GM18951 (cell line): ENCODE results near the gene POLR3E.

Experiments
- POLR2A ChIP-seq: IDR thresholded peaks from 4 replicates; pipeline ENCODE4 v1.6.1; 2011; ENCODE audit warnings: mild to moderate bottlenecking; ENCODE audit not compliant: insufficient read length, insufficient read depth; ENCODE audit errors: extremely low read depth
- in situ Hi-C: fragments of 300-500 bp; cut with MboI; formaldehyde crosslinking; loops from one replicate; pipeline ENCODE4 v1.12.0; 2022; ENCODE audit warnings: low sequenced_read_pairs, mixed read lengths, inconsistent platforms; ENCODE audit not compliant: unreplicated experiment

POLR3E gene

GRCh38 chr16:22324787-22325597, 27.8 kb downstream of the POLR3E start:
- no peak for TF ChIP-seq POLR2A
- in situ Hi-C loops: loop anchor here (25.0 kb wide), 1 partner anchor 1163 kb away; the partner anchor contains the start of genes DNAH3 and LDAF1

DNA sequence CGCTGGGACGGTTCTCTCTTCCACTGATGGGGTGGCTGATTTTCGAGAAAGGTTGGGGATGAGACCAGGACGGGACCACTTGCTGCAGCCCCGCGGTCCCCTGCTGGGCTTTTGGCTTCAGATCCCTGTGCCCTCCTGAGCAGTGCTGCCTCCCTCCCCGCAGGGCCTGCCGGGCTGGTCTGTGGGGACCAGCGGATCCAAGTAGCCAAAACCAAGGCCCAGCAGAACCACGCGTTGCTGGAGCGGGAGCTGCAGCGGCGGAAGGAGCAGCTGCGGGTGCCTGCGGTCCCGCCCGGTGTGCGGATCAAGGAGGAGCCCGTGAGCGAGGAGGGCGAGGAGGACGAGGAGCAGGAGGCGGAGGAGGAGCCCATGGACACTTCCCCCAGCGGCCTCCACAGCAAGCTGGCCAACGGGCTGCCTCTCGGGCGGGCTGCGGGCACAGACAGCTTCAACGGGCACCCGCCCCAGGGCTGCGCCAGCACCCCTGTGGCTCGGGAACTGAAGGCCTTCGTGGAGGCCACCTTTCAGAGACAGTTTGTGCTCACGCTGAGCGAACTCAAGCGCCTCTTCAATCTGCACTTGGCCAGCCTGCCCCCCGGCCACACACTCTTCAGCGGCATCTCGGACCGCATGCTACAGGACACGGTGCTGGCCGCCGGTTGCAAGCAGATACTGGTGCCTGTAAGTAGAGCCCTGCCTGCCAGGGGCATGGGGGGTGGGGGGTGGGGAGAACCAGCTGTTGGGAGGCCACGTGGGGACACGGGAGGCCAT, 28.6 kb downstream of the POLR3E start:
- no peak for TF ChIP-seq POLR2A
- in situ Hi-C loops: loop anchor here (25.0 kb wide), 1 partner anchor 1163 kb away; the partner anchor contains the start of genes DNAH3 and LDAF1

- no peak for TF ChIP-seq POLR2A
- in situ Hi-C loops: loop anchor here (25.0 kb wide), 1 partner anchor 1164 kb away; the partner anchor contains the start of genes DNAH3 and LDAF1
Observed at GRCh38 chr16:22326369-22326652, 29.1 kb downstream of the POLR3E start.

GRCh38 chr16:22326771-22327445, 29.7 kb downstream of the POLR3E start:
- in situ Hi-C loops: loop anchor here (25.0 kb wide), 1 partner anchor 1165 kb away; the partner anchor contains the start of genes DNAH3 and LDAF1

GRCh38 chr16:22327446-22327775, 30.2 kb downstream of the POLR3E start:
- no peak for TF ChIP-seq POLR2A
- in situ Hi-C loops: loop anchor here (25.0 kb wide), 1 partner anchor 1165 kb away; the partner anchor contains the start of genes DNAH3 and LDAF1

More at GRCh38 chr16:22326771-22327445, 29.7 kb downstream of the POLR3E start:
- TF ChIP-seq POLR2A: no peak

GRCh38 chr16:22328081-22328725, 31.0 kb downstream of the POLR3E start:
- in situ Hi-C loops: loop anchor here (25.0 kb wide), 1 partner anchor 1166 kb away; the partner anchor contains the start of genes DNAH3 and LDAF1
- no peak for TF ChIP-seq POLR2A

- in situ Hi-C loops: loop anchor here (25.0 kb wide), 1 partner anchor 1167 kb away; the partner anchor contains the start of genes DNAH3 and LDAF1
- no peak for TF ChIP-seq POLR2A
Observed at GRCh38 chr16:22329199-22329695, 32.0 kb downstream of the POLR3E start.

DNA sequence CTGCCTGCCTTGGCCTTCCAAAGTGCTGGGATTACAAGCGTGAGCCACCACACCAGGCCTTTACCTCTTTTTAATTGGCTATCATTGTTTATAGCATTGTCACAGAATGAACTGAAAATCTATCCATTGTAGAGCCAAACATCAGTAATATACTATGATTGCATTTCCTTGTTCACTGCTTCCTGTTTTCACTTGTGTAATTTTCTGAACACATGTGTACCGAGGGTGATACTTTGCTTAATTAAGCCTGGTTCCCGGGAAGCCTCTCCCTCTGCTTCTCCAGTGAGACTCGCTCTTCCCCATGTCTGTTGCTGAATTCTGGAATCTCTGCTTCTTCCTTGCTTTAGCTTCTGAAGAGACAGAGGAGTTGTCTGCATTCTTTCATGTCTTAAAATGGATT, 33.1 kb downstream of the POLR3E start:
- in situ Hi-C loops: loop anchor here (25.0 kb wide), 1 partner anchor 1168 kb away; the partner anchor contains the start of genes DNAH3 and LDAF1
- TF ChIP-seq POLR2A: no peak

- TF ChIP-seq POLR2A: no peak
- in situ Hi-C loops: loop anchor here (25.0 kb wide), 1 partner anchor 1171 kb away; the partner anchor contains the start of genes DNAH3 and LDAF1
Observed at GRCh38 chr16:22333457-22333994, 36.3 kb downstream of the POLR3E start.

GRCh38 chr16:22335668-22336246, 38.5 kb downstream of the POLR3E start:
- no peak for TF ChIP-seq POLR2A
- in situ Hi-C loops: loop anchor here (25.0 kb wide), 1 partner anchor 1173 kb away; the partner anchor contains the start of genes DNAH3 and LDAF1

DNA sequence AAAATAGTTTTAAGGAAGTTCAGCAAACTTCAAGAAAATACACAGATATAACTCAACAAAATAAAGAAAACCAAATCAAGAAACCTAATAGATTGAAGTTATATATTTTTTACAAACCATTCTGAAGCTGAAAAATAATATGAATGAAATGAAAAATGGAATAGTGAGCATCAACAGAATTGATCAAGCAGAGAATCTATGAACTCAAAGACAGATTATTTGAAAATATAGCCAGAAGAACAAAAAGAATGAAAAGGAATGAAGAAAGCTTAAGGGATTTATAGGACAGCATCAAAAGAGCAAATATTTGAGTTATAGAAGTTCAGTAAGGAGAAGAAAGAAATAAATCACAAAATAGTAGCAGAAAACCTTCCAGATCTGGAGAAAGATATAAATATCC, 39.4 kb downstream of the POLR3E start:
- no peak for TF ChIP-seq POLR2A
- in situ Hi-C loops: loop anchor here (25.0 kb wide), 1 partner anchor 1174 kb away; the partner anchor contains the start of genes DNAH3 and LDAF1
